Measurements from ENCODE around the gene PDE6G.

Gene PDE6G

DNA sequence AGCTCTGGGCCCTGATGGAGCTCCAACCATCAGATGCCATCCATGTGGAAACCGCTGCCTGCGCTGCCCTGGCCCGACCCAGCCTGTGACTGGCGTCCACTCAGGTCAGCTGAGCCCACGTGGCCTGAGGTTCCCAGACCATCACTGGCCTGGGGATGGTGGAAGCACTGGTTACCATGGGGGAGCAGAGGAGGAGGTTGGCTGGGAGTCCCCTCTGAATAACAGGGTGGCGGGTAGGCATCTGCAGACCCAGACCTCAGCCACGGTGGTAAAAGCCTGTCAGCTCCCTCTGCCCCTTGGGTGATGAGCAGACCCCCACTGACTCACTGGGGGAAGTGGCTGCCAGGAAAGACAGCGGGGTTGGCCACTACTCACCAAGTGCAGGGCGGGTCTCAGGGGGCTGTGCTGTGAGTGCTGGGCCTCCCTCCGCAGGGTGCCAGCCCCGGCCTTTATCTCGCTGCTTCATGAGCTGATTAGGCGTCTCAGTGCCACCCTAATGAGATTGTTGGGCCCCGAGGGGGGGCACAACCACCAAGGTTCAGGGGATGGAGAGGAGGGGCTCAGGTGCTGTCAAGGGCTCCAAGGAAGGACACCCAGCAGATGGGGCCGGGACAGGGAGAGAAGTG lies at the start of gene PDE6G:
PDE6G (minus strand) TSS at position 425 of the 626 bp plus-strand sequence. CDS start 3,237 bp downstream, outside the sequence.
- DNase-seq (ENCODE audit: low read depth in 1 of 2, low spot score in 1 of 2) = no peak

DNA sequence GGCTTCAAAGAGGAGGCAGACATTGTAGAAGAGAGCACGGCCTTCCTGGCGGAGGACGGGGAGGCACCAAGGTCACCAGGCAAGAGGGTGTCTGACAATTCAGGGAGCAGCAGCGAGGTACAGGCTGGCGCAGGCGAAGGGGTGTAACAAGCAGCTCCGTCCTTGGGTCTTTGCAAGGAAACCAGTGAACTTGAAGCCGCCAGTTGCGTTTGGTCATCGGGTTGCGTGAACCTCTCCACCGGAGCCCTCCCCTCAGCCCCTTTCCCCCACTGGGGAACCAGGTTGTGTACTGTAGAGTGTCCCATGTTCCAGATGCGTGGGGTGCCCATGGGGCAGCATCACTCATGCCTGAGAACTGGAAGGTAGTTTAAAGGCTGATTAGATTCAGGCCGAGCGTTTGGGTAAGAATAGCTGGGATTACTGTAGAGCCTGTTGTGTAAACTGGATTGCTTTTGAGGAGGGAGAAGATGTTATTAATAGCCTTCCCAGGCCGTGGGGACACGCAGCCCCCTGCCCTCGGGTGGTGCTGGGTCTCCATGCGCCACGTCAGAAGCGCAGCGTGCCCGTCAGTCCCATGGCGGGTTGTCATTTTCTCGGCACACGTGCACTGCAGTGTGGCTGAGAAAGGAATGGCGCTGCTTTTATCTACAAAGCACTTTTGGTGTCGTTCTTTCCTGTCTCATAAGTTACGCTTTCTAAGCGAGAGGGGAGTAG lies 49.3 kb upstream of the PDE6G start:
- DNase-seq (ENCODE audit: low read depth in 1 of 2, low spot score in 1 of 2) = no peak

DNA sequence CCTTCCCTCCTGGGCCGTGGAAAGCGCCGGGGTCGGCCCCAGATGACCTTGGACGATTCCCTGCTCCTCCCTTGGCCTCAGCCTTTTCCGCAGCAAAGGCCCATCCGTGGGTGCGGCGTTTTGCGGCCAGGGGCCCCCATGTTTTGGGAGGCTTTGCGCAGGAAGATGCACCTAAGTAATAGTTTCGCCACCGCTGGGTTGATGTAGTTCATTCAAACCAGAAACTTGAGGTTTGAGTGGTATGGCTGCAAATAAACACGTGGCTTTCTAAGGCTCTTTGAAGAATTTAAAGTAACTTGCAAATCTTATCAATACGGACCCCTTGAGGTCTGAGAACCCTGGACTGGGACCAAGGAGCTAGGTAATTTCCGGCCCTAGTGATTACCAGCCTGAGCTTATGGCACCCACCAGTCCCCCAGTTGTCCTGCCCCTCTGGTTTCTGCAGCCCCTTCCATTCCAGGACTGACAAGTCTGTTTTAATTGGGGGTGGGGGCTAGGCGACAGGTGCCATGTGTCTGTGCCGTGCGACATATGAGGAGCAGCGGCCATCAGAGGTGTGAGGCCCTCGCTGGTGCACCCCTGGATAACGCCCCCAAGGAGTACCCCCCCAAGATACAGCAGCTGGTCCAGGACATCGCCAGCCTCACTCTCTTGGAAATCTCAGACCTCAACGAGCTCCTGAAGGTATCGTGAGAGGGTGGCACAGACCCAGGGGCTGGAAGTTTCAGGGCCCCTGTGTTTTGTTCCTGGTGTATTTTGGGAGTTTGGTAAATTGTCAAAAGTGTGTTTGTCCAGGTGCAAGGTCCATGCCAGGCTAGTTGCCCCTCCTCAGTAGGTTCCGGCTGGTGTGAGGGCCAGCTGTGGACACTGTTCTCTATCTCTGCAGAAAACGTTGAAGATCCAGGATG lies 47.7 kb upstream of the PDE6G start:
- no peak for DNase-seq (ENCODE audit: low read depth in 1 of 2, low spot score in 1 of 2)

DNA sequence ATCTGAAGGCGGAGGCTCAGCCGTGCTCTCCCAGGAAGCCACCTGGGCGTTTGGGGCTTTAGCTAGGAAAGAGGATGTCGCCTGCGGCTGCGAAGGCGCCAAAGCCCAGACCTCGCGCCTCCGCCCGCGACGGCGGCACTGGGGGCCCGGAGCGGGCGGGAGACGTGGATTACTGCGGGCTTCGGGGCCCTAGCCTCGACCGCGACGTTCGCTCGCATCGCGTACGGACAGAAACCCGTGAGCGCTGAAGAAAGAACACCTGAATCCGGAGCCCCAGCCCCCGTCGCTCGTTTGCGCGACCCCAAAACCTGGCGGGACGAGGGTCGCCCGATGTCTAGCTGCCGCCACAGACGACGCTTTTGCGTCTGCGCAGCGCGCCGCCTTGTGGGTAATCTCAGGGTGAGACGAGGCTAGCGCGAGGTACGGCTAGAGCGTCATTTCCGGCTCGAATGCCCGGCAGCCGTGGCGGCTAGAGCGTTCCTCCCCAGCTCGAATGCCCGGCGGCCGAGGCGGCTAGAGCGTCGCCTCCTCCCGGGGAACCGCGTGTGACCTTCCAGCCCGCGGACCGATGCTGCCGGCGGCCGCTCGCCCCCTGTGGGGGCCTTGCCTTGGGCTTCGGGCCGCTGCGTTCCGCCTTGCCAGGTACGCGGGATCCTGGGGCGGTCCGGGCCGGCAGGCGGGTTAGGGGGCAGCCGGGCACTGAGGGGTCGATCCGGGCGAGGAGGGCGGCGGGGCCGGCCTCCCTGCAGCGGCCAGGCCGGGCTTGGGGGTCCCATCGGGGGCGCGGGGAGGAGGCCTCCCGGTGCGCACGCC lies 46.8 kb upstream of the PDE6G start, which contains the start of gene MRPL12:
MRPL12 (plus strand) TSS at position 434 of the 813 bp plus-strand sequence; CDS start at position 569, 135 bp downstream.
- DNase-seq (ENCODE audit: low read depth in 1 of 2, low spot score in 1 of 2) = peak; percentile 74 to 83

DNA sequence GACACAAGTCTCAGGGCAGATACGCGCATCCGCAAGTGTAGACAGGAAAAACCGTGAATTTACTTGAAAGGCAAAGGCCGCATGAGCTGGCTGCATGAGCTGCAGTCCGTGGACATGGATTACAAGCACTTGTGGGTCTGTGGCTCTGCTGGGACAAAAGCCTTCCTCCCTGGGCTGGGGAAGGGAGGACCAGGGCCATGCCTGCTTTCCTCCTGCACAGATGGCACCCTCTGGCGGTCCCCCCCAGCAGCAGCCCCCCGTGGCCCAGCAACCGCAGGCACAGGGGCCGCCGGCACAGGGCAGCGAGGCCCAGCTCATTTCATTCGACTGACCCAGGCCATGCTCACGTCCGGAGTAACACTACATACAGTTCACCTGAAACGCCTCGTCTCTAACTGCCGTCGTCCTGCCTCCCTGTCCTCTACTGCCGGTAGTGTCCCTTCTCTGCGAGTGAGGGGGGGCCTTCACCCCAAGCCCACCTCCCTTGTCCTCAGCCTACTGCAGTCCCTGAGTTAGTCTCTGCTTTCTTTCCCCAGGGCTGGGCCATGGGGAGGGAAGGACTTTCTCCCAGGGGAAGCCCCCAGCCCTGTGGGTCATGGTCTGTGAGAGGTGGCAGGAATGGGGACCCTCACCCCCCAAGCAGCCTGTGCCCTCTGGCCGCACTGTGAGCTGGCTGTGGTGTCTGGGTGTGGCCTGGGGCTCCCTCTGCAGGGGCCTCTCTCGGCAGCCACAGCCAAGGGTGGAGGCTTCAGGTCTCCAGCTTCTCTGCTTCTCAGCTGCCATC lies 45.1 kb upstream of the PDE6G start:
- no peak for DNase-seq (ENCODE audit: low read depth in 1 of 2, low spot score in 1 of 2)

DNA sequence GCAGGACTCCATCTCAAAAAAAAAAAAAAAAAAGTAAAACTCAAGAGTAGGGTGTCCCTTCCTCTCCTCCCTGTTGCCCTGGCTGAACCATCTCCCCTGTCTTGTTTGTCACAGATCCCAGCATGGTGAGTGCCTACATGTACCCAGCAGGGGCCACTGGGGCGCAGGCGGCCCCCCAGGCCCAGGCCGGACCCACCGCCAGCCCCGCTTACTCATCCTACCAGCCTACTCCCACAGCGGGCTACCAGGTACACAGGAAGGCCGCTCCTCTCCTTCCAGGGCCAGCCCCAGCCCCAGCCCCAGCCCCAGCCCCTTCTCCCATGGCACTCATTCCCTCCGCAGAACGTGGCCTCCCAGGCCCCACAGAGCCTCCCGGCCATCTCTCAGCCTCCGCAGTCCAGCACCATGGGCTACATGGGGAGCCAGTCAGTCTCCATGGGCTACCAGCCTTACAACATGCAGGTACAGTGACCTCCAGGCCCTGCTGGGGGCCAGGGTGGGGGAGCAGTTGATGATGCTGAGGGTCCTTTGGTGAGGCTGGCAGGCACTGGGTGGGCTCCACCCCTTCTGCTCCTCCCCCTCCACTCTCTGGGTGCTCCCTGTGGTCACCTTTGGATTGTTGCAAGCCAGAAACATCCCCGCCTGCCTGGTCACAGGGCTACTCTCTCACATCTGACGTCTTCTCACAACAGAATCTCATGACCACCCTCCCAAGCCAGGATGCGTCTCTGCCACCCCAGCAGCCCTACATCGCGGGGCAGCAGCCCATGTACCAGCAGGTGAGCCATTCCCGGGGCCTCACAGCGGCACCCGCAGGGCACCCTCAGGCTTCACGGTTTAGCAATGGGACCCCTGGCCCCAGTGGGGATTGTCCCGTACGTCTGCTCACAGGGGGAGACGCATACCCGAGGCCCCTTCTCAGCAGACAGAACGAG lies 44.3 kb upstream of the PDE6G start:
- DNase-seq (ENCODE audit: low read depth in 1 of 2, low spot score in 1 of 2) = no peak

DNA sequence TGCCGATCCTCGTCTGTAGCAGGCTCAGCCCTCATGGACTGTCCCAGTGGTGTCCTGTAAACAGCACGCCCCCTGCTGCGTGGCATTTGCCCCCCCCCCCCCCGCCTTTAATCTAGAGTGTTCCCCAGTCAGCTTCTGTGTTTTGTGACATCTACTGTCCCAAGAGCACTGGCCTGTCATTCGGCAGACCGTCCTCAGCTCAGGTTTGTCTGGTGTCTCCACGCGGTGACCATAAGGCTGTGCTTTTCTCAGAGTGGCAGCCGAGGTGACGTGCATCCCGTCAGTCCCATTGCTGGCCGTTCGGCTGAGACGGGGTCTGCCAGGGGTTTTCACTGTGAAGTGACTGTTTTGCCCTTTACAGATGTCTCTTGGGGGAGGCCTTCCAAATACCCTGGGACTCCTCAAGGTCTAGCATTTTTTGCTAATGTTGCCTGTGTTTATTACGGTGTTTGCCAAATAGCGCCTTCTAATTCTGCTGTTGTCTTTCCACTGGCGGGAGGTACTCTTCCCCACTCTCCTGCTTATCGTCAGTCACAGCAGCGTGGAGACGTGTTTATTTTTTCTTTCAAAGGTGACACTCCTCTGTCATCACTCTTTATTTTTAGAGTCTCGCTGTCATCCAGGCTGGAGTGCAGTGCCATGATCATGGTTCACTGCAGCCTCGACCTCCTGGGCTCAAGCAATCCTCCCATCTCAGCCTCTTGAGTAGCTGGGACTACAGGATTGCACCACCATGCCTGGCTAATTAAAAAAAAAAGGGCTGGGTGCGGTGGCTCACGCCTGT lies 41.1 kb upstream of the PDE6G start:
- no peak for DNase-seq (ENCODE audit: low read depth in 1 of 2, low spot score in 1 of 2)

DNA sequence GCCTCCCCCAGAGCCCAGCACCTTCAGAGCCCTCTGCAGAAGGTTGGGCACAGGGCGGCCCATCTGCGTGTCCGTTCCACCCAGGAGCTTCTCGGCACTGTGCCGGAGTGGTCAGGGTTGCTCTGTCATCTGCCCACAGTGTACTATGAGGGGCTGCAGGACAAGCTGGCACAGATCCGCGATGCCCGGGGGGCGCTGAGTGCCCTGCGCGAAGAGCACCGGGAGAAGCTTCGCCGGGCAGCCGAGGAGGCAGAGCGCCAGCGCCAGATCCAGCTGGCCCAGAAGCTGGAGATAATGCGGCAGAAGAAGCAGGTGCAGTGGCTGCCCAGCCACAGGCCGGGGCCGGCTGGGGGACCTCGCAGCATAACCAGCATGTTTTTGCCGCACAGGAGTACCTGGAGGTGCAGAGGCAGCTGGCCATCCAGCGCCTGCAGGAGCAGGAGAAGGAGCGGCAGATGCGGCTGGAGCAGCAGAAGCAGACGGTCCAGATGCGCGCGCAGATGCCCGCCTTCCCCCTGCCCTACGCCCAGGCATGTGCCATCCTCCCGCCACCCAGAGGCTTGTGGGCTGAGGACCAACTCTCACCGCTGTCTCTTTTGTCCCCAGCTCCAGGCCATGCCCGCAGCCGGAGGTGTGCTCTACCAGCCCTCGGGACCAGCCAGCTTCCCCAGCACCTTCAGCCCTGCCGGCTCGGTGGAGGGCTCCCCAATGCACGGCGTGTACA lies 40.0 kb upstream of the PDE6G start:
- no peak for DNase-seq (ENCODE audit: low read depth in 1 of 2, low spot score in 1 of 2)

DNA sequence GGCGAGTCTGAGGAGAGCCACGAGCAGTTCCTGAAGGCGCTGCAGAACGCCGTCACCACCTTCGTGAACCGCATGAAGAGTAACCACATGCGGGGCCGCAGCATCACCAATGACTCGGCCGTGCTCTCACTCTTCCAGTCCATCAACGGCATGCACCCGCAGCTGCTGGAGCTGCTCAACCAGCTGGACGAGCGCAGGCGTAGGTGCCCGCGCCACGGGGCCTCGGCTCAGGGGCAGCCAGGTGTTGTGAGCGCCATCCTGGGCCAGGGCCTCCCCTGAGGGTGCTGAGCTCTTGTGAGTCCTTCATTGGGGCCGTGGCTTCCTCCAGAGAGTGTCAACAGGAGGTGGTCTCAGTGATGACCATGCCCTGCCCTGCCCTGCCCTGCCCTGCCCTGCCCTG lies 39.5 kb upstream of the PDE6G start:
- DNase-seq (ENCODE audit: low read depth in 1 of 2, low spot score in 1 of 2) = no peak

DNA sequence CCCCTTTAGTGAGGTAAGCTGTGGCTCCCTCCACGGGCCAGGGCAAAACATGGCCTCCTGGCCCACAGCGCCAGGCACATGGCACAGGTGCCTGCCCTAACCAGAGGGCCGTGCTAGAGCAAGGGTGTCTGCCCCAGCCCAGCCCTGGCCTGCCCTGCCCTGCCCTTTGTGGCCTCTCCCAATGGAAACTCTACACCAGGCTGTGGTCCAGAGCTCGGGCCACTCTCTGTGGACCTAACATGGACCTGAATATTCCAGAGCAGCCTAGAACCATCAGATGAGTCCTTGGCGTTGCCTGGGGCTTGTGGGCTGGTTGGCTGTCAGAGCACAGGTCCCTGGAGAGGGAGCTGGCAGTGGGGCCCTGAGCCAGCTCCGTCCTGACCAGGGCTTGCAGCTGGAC lies 38.9 kb upstream of the PDE6G start:
- DNase-seq (ENCODE audit: low read depth in 1 of 2, low spot score in 1 of 2) = no peak

DNA sequence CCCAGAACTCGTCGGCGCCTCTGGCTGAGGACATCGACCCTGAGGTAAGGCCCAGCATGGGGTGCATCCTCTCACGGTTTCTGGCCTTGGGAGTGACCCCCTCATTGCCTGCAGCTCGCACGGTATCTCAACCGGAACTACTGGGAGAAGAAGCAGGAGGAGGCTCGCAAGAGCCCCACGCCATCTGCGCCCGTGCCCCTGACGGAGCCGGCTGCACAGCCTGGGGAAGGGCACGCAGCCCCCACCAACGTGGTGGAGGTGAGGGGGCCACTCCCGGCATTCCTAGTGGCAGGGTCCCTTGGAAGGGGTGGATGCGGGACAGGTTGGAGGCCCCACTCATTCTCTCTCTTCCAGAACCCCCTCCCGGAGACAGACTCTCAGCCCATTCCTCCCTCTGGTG lies 38.5 kb upstream of the PDE6G start:
- no peak for DNase-seq (ENCODE audit: low read depth in 1 of 2, low spot score in 1 of 2)

DNA sequence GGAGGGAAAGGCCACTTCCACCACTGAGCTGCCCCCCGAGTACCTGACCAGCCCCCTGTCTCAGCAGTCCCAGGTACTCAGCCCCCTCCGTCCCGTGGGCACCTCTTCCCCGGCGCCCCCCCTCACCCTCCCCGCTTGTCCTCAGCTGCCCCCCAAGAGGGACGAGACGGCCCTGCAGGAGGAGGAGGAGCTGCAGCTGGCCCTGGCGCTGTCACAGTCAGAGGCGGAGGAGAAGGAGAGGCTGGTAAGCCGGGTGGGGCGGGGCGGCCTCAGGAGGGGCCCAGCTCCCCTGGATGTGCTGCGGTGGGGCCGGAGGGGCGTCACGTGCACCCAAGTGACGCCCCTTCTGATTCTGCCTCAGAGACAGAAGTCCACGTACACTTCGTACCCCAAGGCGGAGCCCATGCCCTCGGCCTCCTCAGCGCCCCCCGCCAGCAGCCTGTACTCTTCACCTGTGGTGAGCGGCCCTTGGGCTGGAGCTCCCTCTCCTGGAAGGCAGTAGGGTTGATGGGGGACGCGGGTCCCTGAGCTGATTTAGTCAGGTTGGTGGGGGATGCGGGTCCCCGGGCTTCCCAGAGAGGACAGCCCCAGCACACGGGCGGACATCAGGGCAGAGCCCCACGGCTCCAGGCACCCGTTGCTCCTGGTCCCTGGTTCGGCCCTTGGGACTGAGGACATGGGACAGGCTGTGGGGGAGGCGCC lies 37.3 kb upstream of the PDE6G start:
- no peak for DNase-seq (ENCODE audit: low read depth in 1 of 2, low spot score in 1 of 2)

DNA sequence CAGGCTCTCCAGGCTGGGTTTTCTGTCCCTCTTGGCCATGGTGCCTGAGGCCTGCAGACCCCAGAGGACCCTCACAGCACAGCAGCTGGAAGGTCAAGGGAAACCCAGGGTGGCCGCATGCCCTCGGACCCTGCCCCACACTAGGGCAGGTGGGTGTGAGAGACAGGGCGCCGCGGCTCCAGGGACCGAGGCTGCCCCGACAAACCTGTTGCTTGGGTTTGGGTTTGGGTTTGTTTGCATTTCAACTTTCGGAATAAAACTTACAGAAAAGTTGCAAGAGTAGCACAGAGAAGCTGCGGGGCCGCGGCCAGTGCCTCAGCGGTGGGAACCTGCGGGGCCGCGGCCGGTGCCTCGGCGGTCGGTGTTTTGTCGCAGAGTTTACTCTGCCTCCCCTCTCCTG lies 35.3 kb upstream of the PDE6G start:
- no peak for DNase-seq (ENCODE audit: low read depth in 1 of 2, low spot score in 1 of 2)

DNA sequence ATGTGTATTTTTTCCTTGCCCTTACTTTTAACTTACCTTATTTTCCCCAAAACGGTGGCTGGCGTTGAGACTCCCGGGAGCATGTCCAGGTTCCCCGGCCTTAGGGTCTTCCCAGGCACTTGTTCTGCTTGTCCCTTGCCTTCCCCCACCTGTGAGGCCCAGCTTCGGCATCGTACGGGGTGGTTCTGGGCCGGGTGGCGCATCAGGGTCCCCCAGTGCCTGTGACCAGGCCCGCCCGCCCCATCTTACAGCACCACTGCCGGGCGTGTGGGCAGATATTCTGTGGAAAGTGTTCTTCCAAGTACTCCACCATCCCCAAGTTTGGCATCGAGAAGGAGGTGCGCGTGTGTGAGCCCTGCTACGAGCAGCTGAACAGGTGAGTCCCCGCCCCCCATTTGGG lies 34.9 kb upstream of the PDE6G start:
- DNase-seq (ENCODE audit: low read depth in 1 of 2, low spot score in 1 of 2) = no peak

DNA sequence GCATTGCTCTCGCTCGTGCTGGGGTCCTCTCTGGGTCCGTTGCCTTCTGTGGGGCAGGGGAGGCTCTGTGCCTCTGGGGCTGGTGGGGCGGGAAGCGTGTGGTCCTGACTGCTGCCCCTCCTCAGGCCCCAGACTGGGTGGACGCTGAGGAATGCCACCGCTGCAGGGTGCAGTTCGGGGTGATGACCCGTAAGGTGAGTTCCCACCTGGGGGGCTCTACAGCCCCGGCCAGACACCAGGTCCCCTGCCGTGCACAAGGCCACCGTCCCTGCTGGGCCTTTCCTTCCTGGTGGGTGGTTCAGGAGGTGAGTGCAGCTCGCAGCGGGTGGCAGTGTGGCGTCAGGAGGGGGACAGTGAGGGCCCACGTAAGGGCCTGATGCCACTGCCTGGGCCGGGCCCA lies 34.2 kb upstream of the PDE6G start:
- DNase-seq (ENCODE audit: low read depth in 1 of 2, low spot score in 1 of 2) = no peak

DNA sequence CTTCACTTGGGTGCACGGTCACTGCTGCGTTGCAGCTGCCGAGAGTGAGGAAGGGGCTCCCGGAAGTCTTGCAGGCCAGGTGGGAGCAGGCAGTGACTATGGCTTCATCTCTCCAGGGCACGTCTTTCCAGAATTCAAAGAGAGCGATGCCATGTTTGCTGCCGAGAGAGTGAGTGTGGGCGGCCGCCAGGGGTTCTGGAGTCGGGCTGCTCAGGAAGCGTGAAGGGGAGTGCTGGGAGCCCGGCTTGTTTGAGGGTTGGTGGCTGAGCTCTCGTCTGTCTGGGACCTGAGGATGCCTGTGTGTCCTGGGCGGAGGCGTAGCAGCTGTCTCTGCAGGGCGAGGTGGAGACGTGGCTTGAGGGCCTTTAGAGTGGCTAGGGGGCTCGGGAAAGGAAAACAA lies 33.7 kb upstream of the PDE6G start:
- DNase-seq (ENCODE audit: low read depth in 1 of 2, low spot score in 1 of 2) = no peak

DNA sequence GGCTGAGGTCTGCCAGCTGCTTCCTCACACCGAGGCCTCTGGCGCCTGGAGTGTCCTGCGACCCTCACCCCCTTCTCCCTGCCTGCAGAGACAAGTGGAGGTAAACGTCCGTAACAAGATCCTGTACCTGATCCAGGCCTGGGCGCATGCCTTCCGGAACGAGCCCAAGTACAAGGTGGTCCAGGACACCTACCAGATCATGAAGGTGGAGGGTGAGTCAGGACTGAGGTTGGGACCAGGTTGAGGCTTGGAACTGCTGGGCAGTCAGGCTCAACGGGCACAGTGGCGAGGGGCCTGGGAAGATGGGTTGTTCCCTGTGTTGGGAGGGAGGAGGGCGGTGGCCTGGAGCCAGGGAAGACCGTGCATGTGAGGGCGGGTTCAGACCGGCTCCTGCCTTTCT lies 32.3 kb upstream of the PDE6G start:
- DNase-seq (ENCODE audit: low read depth in 1 of 2, low spot score in 1 of 2) = no peak
